SK-N-SH (cell line): ENCODE data around the gene TFAP2E. TPM values are rescaled to one million over a fixed set of nuclear protein-coding genes. Genes with fewer than 3 reads are reported as not detected.

Experiments used
- CTCF ChIA-PET: fragments of 300-600, 350-600 bp; formaldehyde crosslinking; extraction: SDS; loops from one replicate; lab custom pipeline; 2021; lab: Yijun Ruan, JAX
- POLR2A ChIA-PET: fragments of 350-600 bp; sonication (Branson Sonifier 250); formaldehyde crosslinking; extraction: SDS; loops from one replicate; lab custom pipeline; 2020; ENCODE audit warnings: antibody characterized with exemption, inconsistent platforms; lab: Yijun Ruan, JAX
- DNase-seq: peaks from one replicate; pipeline ENCODE4 v3.0.0; 2012
- H2AFZ ChIP-seq: fragments of 200-600 bp; sonication (generic); 2 replicates; pipeline ENCODE4 v1.8.1; 2016; ENCODE audit warnings: antibody characterized with exemption, mild to moderate bottlenecking, low read depth
- H3F3A ChIP-seq: fragments of 200-600 bp; sonication (generic); replicated peaks from 2 replicates; pipeline ENCODE3; 2016; ENCODE audit warnings: antibody characterized with exemption, mild to moderate bottlenecking; ENCODE audit not compliant: insufficient read depth
- H3K27ac ChIP-seq, 2 experiments: fragments of 200-500 bp in 1 of 2; fragments of 200-600 bp in 1 of 2; sonication (Bioruptor generic) in 1 of 2; sonication (generic), shearing (Covaris generic) in 1 of 2; 2 replicates each; pipeline versions ENCODE4 v1.5.1 to v1.6.1; 2014 to 2016; ENCODE audit warnings: low read depth in 2 of 2, inconsistent platforms in 1 of 2, low read length in 1 of 2, mild to moderate bottlenecking in 1 of 2, mixed read lengths in 1 of 2
- H3K27me3 ChIP-seq: fragments of 200-600 bp; sonication (generic), shearing (Covaris generic); 2 replicates; pipeline ENCODE4 v1.6.1; 2016; ENCODE audit warnings: mixed run types; ENCODE audit not compliant: insufficient read depth
- H3K36me3 ChIP-seq, 2 experiments: fragments of 200-500 bp in 1 of 2; fragments of 200-600 bp in 1 of 2; sonication (Bioruptor generic) in 1 of 2; sonication (generic) in 1 of 2; replicated peaks in 1 of 2; 2 replicates each; pipeline versions ENCODE3 to v1.5.1; 2014 to 2016; ENCODE audit warnings: low read length in 1 of 2, mild to moderate bottlenecking in 1 of 2; ENCODE audit not compliant: insufficient read depth in 2 of 2, control insufficient read depth in 1 of 2
- H3K4me1 ChIP-seq, 2 experiments: fragments of 200-500 bp in 1 of 2; fragments of 200-600 bp in 1 of 2; sonication (Bioruptor generic) in 1 of 2; sonication (generic), shearing (Covaris generic) in 1 of 2; 2 replicates each; pipeline versions ENCODE4 v1.5.1 to v1.6.1; 2014 to 2016; ENCODE audit warnings: low read depth in 1 of 2, low read length in 1 of 2, mixed run types in 1 of 2; ENCODE audit not compliant: insufficient read depth in 2 of 2, control insufficient read depth in 1 of 2
- H3K4me2 ChIP-seq: fragments of 200-600 bp; sonication (generic), shearing (Covaris generic); 2 replicates; pipeline ENCODE4 v1.6.1; 2017; ENCODE audit warnings: mixed run types
- H3K4me3 ChIP-seq, 2 experiments: fragments of 200-500 bp in 1 of 2; fragments of 200-600 bp in 1 of 2; sonication (Bioruptor generic) in 1 of 2; sonication (generic), shearing (Covaris generic) in 1 of 2; 2 replicates each; pipeline versions ENCODE4 v1.5.1 to v1.8.1; 2014 to 2016; ENCODE audit warnings: low read depth in 2 of 2, inconsistent platforms in 1 of 2, low read length in 1 of 2, mild to moderate bottlenecking in 1 of 2, mixed read lengths in 1 of 2, moderate library complexity in 1 of 2
- H3K79me2 ChIP-seq: fragments of 200-600 bp; sonication (generic); 2 replicates; pipeline ENCODE4 v1.8.1; 2017; ENCODE audit warnings: mild to moderate bottlenecking; ENCODE audit not compliant: insufficient read depth
- H3K9ac ChIP-seq: fragments of 200-600 bp; sonication (generic); 2 replicates; pipeline ENCODE4 v1.6.1; 2017; ENCODE audit warnings: mixed run types
- H3K9me2 ChIP-seq: fragments of 200-600 bp; sonication (generic); 2 replicates; pipeline ENCODE4 v1.6.1; 2017; ENCODE audit warnings: mixed run types
- H3K9me3 ChIP-seq: fragments of 200-600 bp; sonication (generic); 2 replicates; pipeline ENCODE4 v1.6.1; 2017; ENCODE audit warnings: mixed run types, mild to moderate bottlenecking, moderate library complexity
- H4K20me1 ChIP-seq: fragments of 200-600 bp; sonication (generic); 2 replicates; pipeline ENCODE4 v1.6.1; 2017; ENCODE audit warnings: mild to moderate bottlenecking, mixed run types; ENCODE audit not compliant: insufficient read depth
- EP300 ChIP-seq, 2 experiments: IDR thresholded peaks; 2 replicates each; pipeline versions ENCODE4 v1.4.0 to v1.6.1; 2012; ENCODE audit warnings: borderline replicate concordance in 1 of 2, low read depth in 1 of 2, low read length in 1 of 2
- EZH2phosphoT487 ChIP-seq: fragments of 200-600 bp; sonication (generic); IDR thresholded peaks from 2 replicates; pipeline ENCODE4 v1.6.1; 2017; ENCODE audit warnings: low read depth, mixed run types, mild to moderate bottlenecking, antibody characterized with exemption, moderate library complexity, borderline replicate concordance
- FOXJ3 ChIP-seq: sonication (generic); formaldehyde crosslinking; IDR thresholded peaks from 2 replicates; pipeline ENCODE4 v1.5.1; 2020; ENCODE audit warnings: mild to moderate bottlenecking, missing genetic modification reagents
- FOXM1 ChIP-seq: IDR thresholded peaks from 2 replicates; pipeline ENCODE4 v1.4.0; 2012; ENCODE audit warnings: low read depth, mild to moderate bottlenecking
- GABPA ChIP-seq: IDR thresholded peaks from 2 replicates; pipeline ENCODE4 v1.4.0; 2012; ENCODE audit warnings: low read depth, mild to moderate bottlenecking
- GATA2 ChIP-seq: sonication (generic); formaldehyde crosslinking; IDR thresholded peaks from 2 replicates; pipeline ENCODE4 v1.5.0; 2020; ENCODE audit warnings: mild to moderate bottlenecking, missing genetic modification reagents
- IRF3 ChIP-seq: fragments of 150-350 bp; IDR thresholded peaks from 2 replicates; pipeline ENCODE4 v1.6.1; 2016; ENCODE audit warnings: mild to moderate bottlenecking, low read depth, low read length
- MAX ChIP-seq: IDR thresholded peaks from 2 replicates; pipeline ENCODE4 v1.4.0; 2012; ENCODE audit warnings: low read depth
- MXI1 ChIP-seq: IDR thresholded peaks from 2 replicates; pipeline ENCODE4 v1.6.1; 2012; ENCODE audit warnings: mild to moderate bottlenecking, low read depth, low read length, improper control_type of control experiment
- POLR2AphosphoS5 ChIP-seq: IDR thresholded peaks from 2 replicates; pipeline ENCODE4 v1.6.1; 2012; ENCODE audit warnings: low read depth, low read length
- RCOR1 ChIP-seq: fragments of 150-350 bp; IDR thresholded peaks from 2 replicates; pipeline ENCODE4 v1.6.1; 2017; ENCODE audit warnings: antibody characterized with exemption, low read length
- RXRA ChIP-seq: IDR thresholded peaks from 2 replicates; pipeline ENCODE4 v1.4.0; 2012; ENCODE audit warnings: low read depth, mild to moderate bottlenecking, borderline replicate concordance
- TAF1 ChIP-seq: IDR thresholded peaks from 2 replicates; pipeline ENCODE4 v1.6.1; 2012; ENCODE audit warnings: low read depth, mild to moderate bottlenecking, low read length, moderate library complexity, borderline replicate concordance
- USF1 ChIP-seq: IDR thresholded peaks from 2 replicates; pipeline ENCODE4 v1.4.0; 2012; ENCODE audit warnings: low read depth, borderline replicate concordance
- YY1 ChIP-seq: IDR thresholded peaks from 2 replicates; pipeline ENCODE4 v1.4.0; 2012; ENCODE audit warnings: low read depth, mild to moderate bottlenecking
- WGBS: methylation state at CpG from one replicate; pipeline ENCODE4 v1.1.6; 2017; ENCODE audit warnings: low lambda C conversion rate; 5-methylcytosine and 5-hydroxymethylcytosine counted together
- polyA plus RNA-seq, 3 experiments: library from polyadenylated mRNA; depleted of rRNA; stranded (reverse); fragments of >200 nt; gene quantifications; 2 replicates each; pipeline ENCODE4 v1.2.3, GENCODE V29; 2012
- TF ChIP-seq, protein P1 (sequence below): IDR thresholded peaks from 2 replicates; pipeline ENCODE4 v1.6.1; 2012; ENCODE audit warnings: mild to moderate bottlenecking, low read depth, low read length, moderate library complexity
- TF ChIP-seq, protein P2 (sequence below): IDR thresholded peaks from 2 replicates; pipeline ENCODE4; 2012
- TF ChIP-seq, protein P3 (sequence below): fragments of 200-600 bp; sonication (generic); IDR thresholded peaks from 2 replicates; pipeline ENCODE4 v1.6.1; 2017; ENCODE audit warnings: antibody characterized with exemption, mild to moderate bottlenecking, moderate library complexity
- TF ChIP-seq, protein P4 (sequence below): fragments of 150-350 bp; IDR thresholded peaks from 2 replicates; pipeline ENCODE4 v1.6.1; 2017; ENCODE audit warnings: antibody characterized with exemption, low read length, low read depth, borderline replicate concordance

The TFAP2E gene
- polyA plus RNA-seq, 1 of the 3 experiments (the other 2 are of a cell fraction), result 0.59 TPM

DNA sequence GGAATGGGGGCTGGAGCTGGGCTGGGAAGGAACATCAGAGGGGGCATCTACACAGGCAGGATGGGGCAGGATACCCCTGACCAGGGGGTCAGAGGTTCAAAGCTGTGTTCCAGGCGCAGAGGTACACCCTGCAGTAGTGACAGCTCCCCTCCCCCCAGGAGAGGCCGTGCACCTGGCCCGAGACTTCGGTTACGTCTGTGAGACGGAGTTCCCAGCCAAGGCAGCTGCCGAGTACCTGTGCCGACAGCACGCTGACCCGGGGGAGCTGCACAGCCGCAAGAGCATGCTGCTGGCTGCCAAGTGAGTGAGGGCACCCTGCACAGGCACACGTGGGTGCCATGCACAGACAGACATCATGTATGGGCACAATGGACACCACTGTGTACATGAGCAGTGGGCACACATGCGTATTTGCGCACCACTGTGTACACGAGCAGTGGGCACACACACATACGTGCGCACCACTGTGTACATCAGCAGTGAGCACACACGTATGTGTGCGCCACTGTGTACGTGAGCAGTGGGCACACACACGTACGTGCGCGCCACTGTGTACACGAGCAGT is 17.4 kb downstream of the TFAP2E start:
- H2AFZ ChIP-seq, result no peak overlapping the region
- POLR2A ChIA-PET, result no interaction called here
- DNase-seq, result no peak
- H3K36me3 ChIP-seq, result no peaks in the 10 kb centered on the region
- no peaks in the 10 kb centered on the region for H3K27me3 ChIP-seq
- H3K9ac ChIP-seq, result no peak overlapping the region
- H3K9me3 ChIP-seq, result no peaks in the 10 kb centered on the region
- no peaks in the 10 kb centered on the region for H4K20me1 ChIP-seq
- H3K4me3 ChIP-seq, result no peak overlapping the region
- WGBS, result 95% methylated on average over 15 of the region's 25 CpGs
- H3K4me2 ChIP-seq, result no peak overlapping the region
- H3K27ac ChIP-seq, result no peak overlapping the region
- H3K4me1 ChIP-seq, result no peaks in the 10 kb centered on the region
- H3F3A ChIP-seq, result no peaks in the 10 kb centered on the region
- H3K9me2 ChIP-seq, result no peaks in the 10 kb centered on the region
- no peaks in the 10 kb centered on the region for H3K79me2 ChIP-seq
- TF ChIP-seq, protein P1, sequence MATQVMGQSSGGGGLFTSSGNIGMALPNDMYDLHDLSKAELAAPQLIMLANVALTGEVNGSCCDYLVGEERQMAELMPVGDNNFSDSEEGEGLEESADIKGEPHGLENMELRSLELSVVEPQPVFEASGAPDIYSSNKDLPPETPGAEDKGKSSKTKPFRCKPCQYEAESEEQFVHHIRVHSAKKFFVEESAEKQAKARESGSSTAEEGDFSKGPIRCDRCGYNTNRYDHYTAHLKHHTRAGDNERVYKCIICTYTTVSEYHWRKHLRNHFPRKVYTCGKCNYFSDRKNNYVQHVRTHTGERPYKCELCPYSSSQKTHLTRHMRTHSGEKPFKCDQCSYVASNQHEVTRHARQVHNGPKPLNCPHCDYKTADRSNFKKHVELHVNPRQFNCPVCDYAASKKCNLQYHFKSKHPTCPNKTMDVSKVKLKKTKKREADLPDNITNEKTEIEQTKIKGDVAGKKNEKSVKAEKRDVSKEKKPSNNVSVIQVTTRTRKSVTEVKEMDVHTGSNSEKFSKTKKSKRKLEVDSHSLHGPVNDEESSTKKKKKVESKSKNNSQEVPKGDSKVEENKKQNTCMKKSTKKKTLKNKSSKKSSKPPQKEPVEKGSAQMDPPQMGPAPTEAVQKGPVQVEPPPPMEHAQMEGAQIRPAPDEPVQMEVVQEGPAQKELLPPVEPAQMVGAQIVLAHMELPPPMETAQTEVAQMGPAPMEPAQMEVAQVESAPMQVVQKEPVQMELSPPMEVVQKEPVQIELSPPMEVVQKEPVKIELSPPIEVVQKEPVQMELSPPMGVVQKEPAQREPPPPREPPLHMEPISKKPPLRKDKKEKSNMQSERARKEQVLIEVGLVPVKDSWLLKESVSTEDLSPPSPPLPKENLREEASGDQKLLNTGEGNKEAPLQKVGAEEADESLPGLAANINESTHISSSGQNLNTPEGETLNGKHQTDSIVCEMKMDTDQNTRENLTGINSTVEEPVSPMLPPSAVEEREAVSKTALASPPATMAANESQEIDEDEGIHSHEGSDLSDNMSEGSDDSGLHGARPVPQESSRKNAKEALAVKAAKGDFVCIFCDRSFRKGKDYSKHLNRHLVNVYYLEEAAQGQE, result no peak
- no peak for TF ChIP-seq EZH2phosphoT487
- TF ChIP-seq USF1, result no peak
- TF ChIP-seq, protein P2, sequence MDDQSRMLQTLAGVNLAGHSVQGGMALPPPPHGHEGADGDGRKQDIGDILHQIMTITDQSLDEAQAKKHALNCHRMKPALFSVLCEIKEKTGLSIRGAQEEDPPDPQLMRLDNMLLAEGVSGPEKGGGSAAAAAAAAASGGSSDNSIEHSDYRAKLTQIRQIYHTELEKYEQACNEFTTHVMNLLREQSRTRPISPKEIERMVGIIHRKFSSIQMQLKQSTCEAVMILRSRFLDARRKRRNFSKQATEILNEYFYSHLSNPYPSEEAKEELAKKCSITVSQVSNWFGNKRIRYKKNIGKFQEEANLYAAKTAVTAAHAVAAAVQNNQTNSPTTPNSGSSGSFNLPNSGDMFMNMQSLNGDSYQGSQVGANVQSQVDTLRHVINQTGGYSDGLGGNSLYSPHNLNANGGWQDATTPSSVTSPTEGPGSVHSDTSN, result no peak
- no peak for TF ChIP-seq FOXM1
- no peak for TF ChIP-seq RXRA
- TF ChIP-seq POLR2AphosphoS5, result no peak
- no peak for TF ChIP-seq MXI1
- TF ChIP-seq, protein P3, sequence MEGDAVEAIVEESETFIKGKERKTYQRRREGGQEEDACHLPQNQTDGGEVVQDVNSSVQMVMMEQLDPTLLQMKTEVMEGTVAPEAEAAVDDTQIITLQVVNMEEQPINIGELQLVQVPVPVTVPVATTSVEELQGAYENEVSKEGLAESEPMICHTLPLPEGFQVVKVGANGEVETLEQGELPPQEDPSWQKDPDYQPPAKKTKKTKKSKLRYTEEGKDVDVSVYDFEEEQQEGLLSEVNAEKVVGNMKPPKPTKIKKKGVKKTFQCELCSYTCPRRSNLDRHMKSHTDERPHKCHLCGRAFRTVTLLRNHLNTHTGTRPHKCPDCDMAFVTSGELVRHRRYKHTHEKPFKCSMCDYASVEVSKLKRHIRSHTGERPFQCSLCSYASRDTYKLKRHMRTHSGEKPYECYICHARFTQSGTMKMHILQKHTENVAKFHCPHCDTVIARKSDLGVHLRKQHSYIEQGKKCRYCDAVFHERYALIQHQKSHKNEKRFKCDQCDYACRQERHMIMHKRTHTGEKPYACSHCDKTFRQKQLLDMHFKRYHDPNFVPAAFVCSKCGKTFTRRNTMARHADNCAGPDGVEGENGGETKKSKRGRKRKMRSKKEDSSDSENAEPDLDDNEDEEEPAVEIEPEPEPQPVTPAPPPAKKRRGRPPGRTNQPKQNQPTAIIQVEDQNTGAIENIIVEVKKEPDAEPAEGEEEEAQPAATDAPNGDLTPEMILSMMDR, result no peak
- TF ChIP-seq, protein P4, sequence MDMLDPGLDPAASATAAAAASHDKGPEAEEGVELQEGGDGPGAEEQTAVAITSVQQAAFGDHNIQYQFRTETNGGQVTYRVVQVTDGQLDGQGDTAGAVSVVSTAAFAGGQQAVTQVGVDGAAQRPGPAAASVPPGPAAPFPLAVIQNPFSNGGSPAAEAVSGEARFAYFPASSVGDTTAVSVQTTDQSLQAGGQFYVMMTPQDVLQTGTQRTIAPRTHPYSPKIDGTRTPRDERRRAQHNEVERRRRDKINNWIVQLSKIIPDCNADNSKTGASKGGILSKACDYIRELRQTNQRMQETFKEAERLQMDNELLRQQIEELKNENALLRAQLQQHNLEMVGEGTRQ, result no peak
- TF ChIP-seq EP300 (IDR thresholded peaks at IDR 0.05; ENCODE audit: borderline replicate concordance in 1 of 2, low read depth in 1 of 2, low read length in 1 of 2), result no peak
- no peak for TF ChIP-seq IRF3
- TF ChIP-seq FOXJ3 (CRISPR knock-in tag), result no peak
- no peak for TF ChIP-seq GABPA
- TF ChIP-seq RCOR1, result no peak
- TF ChIP-seq TAF1, result no peak
- no peak for TF ChIP-seq GATA2 (CRISPR knock-in tag)
- TF ChIP-seq MAX, result no peak
- TF ChIP-seq YY1, result no peak
- TF ChIP-seq, all 33 proteins: peak for 0
- CTCF ChIA-PET, result interaction anchor here (1.2 to 1.6 kb wide), 2 partner anchors 9 kb away, joined by 3 to 4 read pairs; no protein-coding TSS in a partner anchor
